DND-41 (cell line): ENCODE results near the gene STK36.

Experiments used
- CTCF ChIP-seq: IDR thresholded peaks from 2 replicates; pipeline ENCODE4 v1.5.1; 2012; ENCODE audit warnings: borderline replicate concordance, low read length, moderate library complexity, mild to moderate bottlenecking; ENCODE audit not compliant: poor library complexity, severe bottlenecking; ENCODE audit errors: extremely low read depth
- EZH2 ChIP-seq: IDR thresholded peaks from 3 replicates; pipeline ENCODE4 v1.6.1; 2012; ENCODE audit warnings: borderline replicate concordance, low read depth, mild to moderate bottlenecking, moderate library complexity, low read length, inconsistent platforms; ENCODE audit not compliant: severe bottlenecking

- TF ChIP-seq EZH2 (no peak), CTCF (no peak)
Measured at GRCh38 chr2:218745160-218745558, 73.3 kb downstream of the STK36 start.
